HG03575 (cell line): Measurements from ENCODE around the gene KATNIP.

Experiments
- ATAC-seq: cut with Tn5 transposase; IDR thresholded peaks from one replicate; pipeline ENCODE4 v1.9.1; 2021; ENCODE audit not compliant: unreplicated experiment, insufficient number of reproducible peaks, low FRiP score; ENCODE audit errors: extremely low read depth

The KATNIP gene

GRCh38 chr16:27549746-27550581 is at the start of gene KATNIP, which contains the start of gene GTF3C1:
Gene KATNIP (plus strand): TSS chr16:27550144. CDS start chr16:27550171, 27 bp downstream.
Gene GTF3C1 (minus strand): TSS chr16:27549913. CDS start chr16:27549890, 23 bp downstream.
- peak; percentile 91 for ATAC-seq

GRCh38 chr16:27500801-27501200 is 49.1 kb upstream of the KATNIP start:
- ATAC-seq, result no peak

- no peak for ATAC-seq
Measured at GRCh38 chr16:27503662-27504061, 46.3 kb upstream of the KATNIP start.

- ATAC-seq, result no peak
Measured at GRCh38 chr16:27505297-27506236, 44.4 kb upstream of the KATNIP start.

- ATAC-seq, result no peak
Measured at GRCh38 chr16:27506771-27507170, 43.2 kb upstream of the KATNIP start.

- ATAC-seq, result no peak
Measured at GRCh38 chr16:27508476-27508875, 41.5 kb upstream of the KATNIP start.

- ATAC-seq, result no peak
Measured at GRCh38 chr16:27511657-27512448, 38.1 kb upstream of the KATNIP start.

- ATAC-seq, result no peak
Measured at GRCh38 chr16:27514806-27515205, 35.1 kb upstream of the KATNIP start.

- no peak for ATAC-seq
Measured at GRCh38 chr16:27515874-27516353, 34.0 kb upstream of the KATNIP start.

GRCh38 chr16:27516365-27516764 is 33.6 kb upstream of the KATNIP start:
- no peak for ATAC-seq

GRCh38 chr16:27517664-27518063 is 32.3 kb upstream of the KATNIP start:
- ATAC-seq, result no peak

- no peak for ATAC-seq
Measured at GRCh38 chr16:27518226-27518625, 31.7 kb upstream of the KATNIP start.

GRCh38 chr16:27520982-27521673 is 28.8 kb upstream of the KATNIP start:
- ATAC-seq, result no peak

- no peak for ATAC-seq
Measured at GRCh38 chr16:27522173-27522707, 27.7 kb upstream of the KATNIP start.

- ATAC-seq, result no peak
Measured at GRCh38 chr16:27526180-27526579, 23.8 kb upstream of the KATNIP start.

GRCh38 chr16:27528294-27528693 is 21.6 kb upstream of the KATNIP start:
- no peak for ATAC-seq

- no peak for ATAC-seq
Measured at GRCh38 chr16:27529962-27530361, 20.0 kb upstream of the KATNIP start.

GRCh38 chr16:27531186-27531585 is 18.8 kb upstream of the KATNIP start:
- ATAC-seq, result no peak
